Umbilical cord (tissue), 2 donors: ENCODE measurements around the gene TGFA. TPM values are rescaled to one million over a fixed set of nuclear protein-coding genes. Genes with fewer than 3 reads are reported as not detected.

Experiments
- DNase-seq: peaks from one replicate; pipeline ENCODE4 v3.0.0-alpha.2; 2015; ENCODE audit warnings: low spot score
- total RNA-seq: library from RNA; depleted of rRNA; stranded (reverse); fragments of >200 nt; gene quantifications from one replicate; pipeline ENCODE4 v1.2.3, GENCODE V29; 2014; ENCODE audit warnings: low replicate concordance; ENCODE audit not compliant: insufficient read depth

TGFA gene
- total RNA-seq: 5.8 TPM

DNA sequence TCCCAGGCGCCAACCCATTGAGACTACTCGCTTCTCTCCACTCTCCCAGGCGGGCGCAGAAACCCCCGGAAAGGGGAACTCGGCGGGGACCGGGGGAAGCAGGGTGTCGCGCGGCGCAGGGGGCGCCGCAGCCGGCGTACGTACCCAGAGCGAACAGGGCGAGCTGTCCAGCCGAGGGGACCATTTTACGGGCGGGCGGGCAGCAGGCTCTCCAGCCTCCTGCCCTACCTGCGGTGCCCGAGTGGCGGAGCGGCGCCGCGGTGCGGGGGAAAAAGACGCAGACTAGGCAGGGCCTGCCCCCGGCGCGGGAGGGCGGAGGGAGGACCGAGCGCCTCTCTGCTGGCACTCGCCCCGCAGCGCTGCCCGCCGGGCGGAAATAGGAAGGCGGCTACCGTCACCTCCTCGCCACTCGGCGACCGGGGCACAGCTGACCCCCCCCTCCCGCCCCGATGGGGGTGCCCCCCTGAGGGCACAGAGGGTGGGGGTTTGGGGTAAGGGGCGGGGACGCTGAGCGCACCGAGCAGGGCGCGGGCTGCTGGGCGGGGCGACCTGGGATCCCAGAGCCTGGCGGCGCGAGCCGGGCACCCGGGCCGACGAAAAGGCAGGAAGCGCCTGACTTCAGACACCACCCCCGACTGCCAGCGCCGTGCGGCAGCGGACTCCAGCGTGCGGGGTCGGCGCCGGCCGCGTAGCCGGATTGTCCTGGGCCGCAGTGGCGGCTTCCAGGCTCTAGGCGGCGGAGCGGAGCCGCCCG lies at the start of gene TGFA:
Gene TGFA, minus strand, starts transcription at position 243 of the 754 bp plus-strand sequence. Its CDS starts 59 bp downstream, at position 184.
- DNase-seq: peak; percentile 33

- DNase-seq: no peak
Measured at GRCh38 chr2:70603066-70603465, 49.4 kb upstream of the TGFA start.

- DNase-seq: no peak
Measured at GRCh38 chr2:70598197-70598596, 44.6 kb upstream of the TGFA start.

- no peak for DNase-seq
Measured at GRCh38 chr2:70596739-70597138, 43.1 kb upstream of the TGFA start.

DNA sequence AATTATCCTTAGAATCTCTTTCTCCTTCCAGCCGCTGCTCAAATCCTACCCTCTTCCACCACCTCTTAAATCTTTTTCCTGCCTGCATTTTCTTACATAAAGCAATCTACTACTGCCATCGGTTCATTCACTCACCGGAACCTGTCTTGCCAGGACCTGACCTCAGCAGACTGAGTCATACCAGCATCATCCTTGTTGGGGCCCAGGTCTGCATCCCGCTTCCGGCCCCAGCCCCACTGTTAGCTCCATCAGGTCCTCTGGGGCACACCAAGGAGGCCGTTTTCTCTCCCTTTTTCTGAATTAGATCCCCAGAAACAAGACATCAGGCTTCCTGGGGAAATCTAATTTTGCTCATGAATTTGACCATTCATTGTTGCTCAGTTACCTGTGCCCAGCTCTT lies 42.7 kb upstream of the TGFA start:
- no peak for DNase-seq

DNA sequence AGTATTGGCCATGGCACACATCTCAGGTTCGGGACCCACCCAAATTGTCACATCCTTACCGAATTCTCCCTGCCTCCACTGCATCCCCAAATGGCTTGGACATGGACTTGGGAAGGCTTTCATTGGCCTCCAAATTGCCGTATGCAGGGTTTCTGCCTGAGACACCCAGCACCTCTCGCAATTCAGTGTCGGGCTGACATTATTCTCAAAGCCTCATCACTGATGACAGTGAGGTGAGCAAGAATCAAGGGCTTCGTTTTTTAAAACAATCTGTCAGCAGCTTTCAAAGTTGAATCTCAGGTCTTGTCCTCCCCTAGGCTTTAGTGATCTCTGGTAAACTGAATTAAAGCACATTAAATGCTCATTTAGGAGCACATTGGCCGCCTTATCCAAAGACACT lies 29.5 kb upstream of the TGFA start:
- DNase-seq: no peak

GRCh38 chr2:70580352-70580751 lies 26.7 kb upstream of the TGFA start:
- DNase-seq: no peak

- DNase-seq: no peak
Measured at GRCh38 chr2:70574618-70575017, 21.0 kb upstream of the TGFA start.

DNA sequence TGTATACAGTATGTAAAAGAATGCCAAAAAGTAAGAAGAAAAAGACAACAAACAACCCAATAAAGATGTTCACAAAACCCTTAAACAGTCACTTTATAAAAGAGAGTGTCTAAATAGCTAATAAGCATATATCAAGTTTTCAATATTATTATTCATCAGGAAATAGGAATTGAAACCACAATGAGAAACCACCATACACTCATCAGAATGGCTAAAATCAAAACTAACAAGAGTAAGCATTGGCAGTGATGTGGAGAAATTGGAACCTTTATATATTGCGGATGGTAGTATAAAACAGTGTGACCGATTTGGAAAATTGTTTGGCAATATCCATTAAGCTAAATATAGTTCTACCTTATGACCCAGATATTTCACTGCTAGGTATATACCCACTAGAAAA lies 20.5 kb upstream of the TGFA start:
- no peak for DNase-seq

DNA sequence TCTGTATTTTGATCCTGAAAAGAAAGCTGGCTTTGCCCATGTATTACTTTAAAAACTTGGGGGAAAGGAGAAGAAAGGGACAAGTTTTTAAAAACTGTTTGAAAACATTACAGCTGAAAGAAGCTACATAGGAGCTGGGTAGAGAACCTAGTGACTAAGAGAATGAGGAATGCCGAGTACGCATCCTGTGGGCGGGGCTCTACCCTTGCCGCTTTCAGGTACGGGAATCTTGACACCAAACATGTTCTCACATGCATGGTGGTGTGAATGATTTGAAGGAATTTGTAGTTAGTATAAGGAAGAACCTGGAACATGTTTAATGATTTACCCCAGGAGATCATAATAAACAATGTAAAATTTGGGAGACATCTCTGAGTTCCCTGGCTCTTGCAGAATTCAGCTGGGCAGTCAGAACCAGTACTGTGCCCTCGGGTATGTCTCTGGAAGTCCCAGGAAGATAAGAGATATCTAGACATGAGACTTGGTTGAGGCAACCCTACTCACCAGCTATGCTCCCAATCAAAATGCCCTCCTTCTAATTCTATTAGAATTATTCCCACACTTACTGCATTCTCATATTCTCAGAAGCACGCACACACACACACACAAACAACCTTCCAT lies 16.5 kb upstream of the TGFA start:
- peak; percentile 49 for DNase-seq

- DNase-seq: no peak
Measured at GRCh38 chr2:70569559-70569958, 15.9 kb upstream of the TGFA start.

- DNase-seq: no peak
Measured at GRCh38 chr2:70566906-70567305, 13.3 kb upstream of the TGFA start.

GRCh38 chr2:70566464-70566863 lies 12.8 kb upstream of the TGFA start:
- no peak for DNase-seq

- DNase-seq: no peak
Measured at GRCh38 chr2:70565039-70565731, 11.6 kb upstream of the TGFA start.

GRCh38 chr2:70561893-70562292 lies 8.3 kb upstream of the TGFA start:
- DNase-seq: no peak

- DNase-seq: no peak
Measured at GRCh38 chr2:70560442-70560841, 6.8 kb upstream of the TGFA start.

- DNase-seq: no peak
Measured at GRCh38 chr2:70560040-70560439, 6.4 kb upstream of the TGFA start.

GRCh38 chr2:70558195-70558808 lies 4.7 kb upstream of the TGFA start:
- no peak for DNase-seq

GRCh38 chr2:70557171-70557838 lies 3.7 kb upstream of the TGFA start:
- peak; percentile 65 for DNase-seq

- DNase-seq: no peak
Measured at GRCh38 chr2:70556608-70557007, 3.0 kb upstream of the TGFA start.

DNA sequence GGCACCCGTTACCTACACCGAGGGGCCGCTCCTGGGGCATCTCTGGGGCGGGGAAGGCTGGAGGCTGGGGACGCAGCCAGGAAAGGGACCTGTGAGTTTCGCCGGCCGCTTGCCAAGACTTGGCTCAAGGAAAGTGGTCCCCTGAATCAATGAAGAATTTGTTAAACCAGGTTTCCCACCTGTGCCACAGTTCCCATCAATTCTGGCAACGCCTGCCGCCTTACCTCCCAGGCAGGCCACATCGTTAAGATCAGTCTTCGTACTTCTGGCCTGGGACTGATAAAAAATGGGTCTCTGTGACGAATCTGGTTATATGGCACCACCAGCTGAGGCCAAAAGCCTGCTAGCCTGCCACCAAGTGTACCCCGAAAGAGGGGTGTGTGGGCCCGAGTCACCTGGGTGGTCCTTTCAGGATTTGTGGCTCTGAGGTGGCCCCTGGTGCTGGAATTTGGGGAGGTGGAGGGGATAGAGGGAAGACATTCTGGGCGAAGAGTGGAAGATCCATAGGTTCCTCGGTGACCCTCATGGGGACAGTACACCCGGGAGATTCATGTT lies 789 bp upstream of the TGFA start:
- DNase-seq: no peak

- no peak for DNase-seq
Measured at GRCh38 chr2:70553334-70553583, 367 bp downstream of the TGFA start.
